DMS79 treated with DMSO at 0.1 percent for 48 hours (cell line): ENCODE results near the gene KCNK1.
A peak's percentile ranks its signal among the peaks of the same experiment; 100 is the strongest.
"Not testable (repeated sequence)": the region's sequence is repeated elsewhere in the genome, so short reads cannot be mapped to it uniquely, and the experiment has no call there.

ENCODE experiments used
- DNase-seq: peaks from one replicate; lab custom pipeline; 2025; lab: John Stamatoyannopoulos, UW

KCNK1 gene

DNA sequence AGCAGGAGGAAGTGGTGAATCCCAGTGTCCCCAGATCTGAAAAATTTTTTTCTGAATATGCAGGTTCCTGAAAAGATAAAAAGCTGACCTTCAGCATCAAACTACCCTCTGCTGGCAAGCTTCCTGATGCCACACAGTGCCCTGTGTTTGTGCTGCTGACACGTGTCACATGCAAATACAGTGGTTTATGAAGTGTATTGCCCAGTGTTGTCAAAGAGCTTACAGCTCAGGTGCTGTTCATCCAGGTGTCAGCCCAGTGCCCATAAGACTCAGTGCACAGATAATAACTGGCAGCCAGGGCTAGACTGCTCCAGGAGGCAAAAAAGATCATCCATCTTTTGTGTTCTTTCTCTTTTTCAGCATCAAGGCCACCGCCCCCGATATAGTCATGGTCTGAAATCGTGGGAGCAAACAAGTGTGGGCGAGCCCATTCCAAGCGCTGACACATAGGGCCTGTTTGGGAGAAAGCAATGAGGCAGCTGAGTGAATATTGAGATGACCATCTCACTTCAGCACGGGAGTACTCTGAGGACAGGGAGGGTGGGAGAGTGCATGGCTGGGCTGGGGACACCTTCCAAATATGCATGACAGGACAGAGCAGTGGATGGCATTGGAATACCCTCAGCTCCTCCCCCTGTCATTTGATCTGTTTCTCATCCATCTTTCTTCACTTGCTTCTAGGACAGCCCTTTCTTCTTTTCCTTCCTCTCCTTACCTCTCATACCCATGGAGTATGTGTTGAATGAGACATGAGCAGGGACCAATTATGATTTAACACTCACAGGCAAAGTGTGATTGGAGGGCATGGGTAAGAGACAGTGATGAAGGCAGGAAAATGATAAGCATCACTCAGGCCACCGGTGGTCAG, 6.4 kb upstream of the KCNK1 start:
- DNase-seq, result no peak

DNA sequence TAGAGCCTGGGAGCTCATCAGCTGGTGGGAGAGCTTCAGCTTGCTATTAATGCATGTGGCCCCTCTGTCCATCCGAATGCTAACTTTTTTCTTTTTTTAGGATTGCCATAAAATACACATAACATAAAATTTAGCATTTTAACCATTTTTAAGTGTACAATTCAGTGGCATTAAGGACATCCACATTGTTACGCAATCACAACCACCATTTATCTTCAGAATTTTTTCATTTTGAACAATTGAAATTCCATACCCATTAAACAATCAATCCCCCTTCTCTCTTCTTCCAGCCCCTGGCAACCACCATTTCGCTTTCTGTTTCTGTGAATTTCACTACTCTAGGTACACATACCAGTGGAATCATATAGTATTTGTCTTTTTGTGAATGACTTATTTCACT, 4.9 kb upstream of the KCNK1 start:
- no peak for DNase-seq

DNA sequence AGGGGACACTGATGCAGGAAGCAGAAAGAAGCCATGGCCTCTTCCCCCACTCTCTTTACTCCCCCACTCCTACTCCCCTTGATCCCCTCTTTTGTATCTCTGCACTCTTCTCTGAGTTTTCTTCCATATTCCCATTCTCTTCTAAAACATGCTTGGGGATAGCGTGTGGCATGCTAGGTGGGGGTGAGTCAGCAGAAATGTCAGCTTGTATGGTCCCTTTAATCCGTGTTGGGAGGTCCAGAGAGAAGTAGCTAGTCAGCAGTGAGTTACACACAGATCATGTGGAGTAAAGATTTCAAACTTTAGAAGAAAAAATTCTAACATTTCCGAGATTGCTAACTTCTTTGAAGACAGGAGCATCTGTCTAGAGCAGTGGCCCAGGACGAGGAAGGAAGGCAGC, 4.0 kb upstream of the KCNK1 start:
- no peak for DNase-seq

DNA sequence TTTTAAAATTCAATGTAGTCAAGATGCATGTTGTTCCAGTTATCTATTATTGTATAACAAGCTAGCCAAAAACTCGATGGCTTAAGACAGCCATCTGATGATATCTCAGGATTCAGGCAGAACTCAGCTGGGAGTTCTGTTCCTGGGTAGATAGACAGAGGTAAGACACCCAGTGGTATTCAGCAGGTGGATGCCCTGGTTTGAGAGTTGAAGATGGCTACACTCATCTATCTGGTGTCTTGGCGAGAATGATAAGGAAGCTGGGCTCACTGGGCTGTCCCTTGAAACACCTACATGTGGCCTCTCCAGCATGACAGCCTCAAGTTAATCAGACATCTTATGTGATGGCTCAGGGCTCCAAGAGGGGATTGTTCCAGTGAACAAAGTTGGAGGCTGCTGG, 3.3 kb upstream of the KCNK1 start:
- DNase-seq, result no peak

DNA sequence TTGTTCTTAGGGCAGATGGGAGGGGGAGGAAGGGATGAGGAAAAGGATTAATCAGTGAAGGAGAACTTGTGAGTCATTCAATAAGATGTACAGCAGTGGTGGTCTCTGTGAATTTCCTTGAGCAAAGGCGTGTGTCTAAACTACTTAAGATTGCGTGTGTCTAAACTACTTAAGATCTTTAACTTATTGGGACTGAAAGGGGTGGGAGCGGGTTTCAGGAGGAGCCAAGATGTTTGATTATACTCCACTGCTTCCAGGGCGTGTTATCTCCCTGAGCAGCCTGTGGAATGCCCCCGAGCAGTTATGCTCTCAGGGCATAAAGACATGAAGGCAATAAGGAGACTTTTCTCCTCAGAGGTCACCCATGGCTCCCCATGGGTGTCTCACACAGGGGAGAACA, 2.5 kb upstream of the KCNK1 start:
- not testable (repeated sequence) for DNase-seq

DNA sequence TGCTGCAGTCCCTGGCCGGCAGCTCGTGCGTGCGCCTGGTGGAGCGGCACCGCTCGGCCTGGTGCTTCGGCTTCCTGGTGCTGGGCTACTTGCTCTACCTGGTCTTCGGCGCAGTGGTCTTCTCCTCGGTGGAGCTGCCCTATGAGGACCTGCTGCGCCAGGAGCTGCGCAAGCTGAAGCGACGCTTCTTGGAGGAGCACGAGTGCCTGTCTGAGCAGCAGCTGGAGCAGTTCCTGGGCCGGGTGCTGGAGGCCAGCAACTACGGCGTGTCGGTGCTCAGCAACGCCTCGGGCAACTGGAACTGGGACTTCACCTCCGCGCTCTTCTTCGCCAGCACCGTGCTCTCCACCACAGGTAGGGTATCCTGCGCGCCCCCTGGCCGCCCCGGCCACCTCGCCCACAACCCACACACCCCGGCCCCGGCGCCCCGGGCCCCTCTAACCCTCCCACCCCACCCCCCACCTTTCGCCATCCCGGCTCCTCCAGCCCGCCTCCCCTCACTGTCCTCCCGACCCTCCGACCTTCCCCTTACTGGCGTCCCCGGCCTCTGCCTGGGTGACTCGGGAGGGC, 352 bp downstream of the KCNK1 start:
- DNase-seq, result peak; percentile 45

DNA sequence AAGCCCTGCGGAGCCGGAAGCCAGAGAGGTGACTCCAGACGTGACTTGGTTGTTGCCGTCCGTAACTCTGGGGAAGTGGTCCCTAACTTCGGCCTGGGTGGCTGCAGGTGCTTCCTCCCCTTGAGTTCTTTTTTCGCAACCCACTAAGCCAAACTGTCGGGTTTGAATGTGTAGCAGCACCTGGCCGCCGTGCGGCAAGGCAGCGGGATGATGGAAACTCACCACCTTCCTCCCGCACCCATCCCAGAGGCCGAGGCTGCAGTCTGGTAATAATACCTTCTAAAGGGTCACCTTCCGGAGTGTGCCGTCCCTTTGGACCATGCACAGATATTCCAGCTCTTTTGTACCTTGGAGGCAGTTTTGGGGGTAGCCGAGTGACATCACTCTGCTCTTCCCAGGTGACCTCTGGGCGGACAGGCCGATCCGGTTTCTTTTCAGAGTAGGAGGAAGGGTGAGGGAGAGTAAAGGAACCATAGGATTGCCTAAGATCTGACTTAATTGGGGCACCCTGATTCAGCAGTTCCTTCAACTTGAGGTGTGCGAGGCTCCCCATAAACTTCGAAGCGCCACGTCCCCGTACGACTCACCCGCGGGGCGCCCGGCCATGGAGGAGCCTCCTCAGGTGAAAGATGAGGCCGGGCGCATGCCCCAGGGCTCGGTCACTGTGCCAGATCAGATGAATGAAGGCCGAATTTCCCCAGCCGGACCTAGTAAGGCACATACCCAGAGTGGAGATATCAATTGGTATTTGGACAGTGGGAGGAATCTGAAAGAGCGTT, 1.0 kb downstream of the KCNK1 start:
- DNase-seq, result peak; percentile 39

DNA sequence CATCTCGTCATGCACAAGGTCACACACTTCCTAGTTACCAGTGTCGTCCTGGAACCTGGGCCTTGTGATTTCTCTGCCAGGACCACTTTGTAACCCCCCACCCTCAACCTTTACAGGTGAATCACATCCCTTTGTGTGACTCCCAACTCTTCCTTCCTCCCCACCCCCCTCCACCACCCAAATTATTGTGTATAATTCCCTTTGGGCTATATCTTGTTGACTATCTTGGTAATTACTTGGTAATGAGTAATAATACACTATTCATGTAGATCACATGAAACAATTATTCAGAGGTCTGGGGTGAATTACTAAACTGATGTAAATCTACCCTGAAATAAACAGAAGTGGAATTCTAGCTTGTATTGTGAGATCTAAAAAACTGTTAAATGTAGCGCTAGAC, 1.7 kb downstream of the KCNK1 start:
- DNase-seq, result no peak

DNA sequence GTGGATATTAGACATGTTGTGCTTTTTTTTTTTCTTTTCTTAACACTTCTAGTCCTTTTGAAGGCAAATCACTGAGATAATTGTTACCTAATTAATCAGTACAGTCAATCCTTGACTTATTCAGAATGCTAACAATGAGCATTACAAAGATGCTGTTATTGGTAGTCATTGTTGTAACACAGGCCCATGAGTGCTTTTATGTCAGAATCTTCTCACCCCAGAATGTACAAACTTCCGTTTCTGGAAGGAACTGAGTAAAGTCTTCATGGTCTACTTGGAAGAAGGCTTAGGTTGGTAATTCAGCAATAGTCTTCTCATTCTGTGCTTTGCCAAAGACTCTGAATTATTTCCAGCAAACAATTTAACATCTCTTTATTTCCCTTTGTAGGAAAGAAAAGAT, 3.1 kb downstream of the KCNK1 start:
- no peak for DNase-seq

DNA sequence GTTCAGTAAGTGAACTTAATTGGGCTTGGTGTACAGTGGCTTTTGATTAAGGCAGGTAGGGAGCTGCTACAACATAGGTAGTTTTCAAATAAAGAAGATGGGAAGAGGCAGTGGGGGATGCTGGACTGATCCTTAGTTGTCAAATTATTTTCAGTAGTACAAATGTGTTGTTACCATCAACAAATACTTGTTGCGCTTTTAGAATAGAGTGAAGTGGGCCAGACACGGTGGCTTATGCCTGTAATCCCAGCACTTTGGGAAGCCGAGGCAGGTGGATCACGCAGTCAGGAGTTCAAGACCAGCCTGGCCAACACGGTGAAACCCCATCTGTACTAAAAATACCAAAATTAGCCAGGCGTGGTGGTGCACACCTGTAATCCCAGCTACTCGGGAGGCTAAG, 5.5 kb downstream of the KCNK1 start:
- not testable (repeated sequence) for DNase-seq

DNA sequence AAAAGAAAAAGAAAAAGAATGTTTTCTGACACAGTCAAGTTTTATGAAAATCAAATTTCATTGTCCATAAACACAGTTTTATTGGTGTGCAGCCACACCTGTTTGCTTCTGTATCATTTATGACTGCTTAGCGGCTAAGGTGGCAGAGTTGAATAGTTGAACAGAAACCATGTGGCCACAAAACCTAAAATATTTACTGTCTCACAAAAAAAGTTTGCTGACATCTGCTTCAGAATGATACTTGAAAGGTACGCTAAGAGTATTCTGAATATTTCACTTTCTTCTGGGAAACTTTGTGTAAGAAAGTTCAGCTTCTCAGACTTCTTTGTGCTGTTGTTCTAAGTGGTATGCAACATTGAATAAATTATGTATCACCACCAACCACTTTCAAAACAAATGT, 6.2 kb downstream of the KCNK1 start:
- DNase-seq, result no peak

DNA sequence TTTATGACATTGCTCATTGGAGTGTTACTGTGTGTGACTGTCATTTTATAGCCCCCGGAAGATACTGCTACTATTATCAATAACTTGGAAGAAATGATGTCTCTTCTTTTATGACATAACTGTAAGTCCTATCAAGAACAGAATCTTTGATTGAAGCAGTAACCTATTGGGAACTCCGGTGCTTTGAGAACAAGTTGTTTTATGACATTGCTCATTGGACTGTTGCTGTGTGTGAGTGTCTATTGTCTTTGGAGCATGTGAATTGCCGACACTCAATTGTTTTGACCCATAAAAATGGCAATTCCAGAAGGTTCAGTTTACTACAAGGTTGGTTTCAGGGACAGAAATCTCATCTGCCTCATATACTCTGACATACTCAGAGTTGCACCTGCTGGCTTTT, 8.0 kb downstream of the KCNK1 start:
- no peak for DNase-seq

DNA sequence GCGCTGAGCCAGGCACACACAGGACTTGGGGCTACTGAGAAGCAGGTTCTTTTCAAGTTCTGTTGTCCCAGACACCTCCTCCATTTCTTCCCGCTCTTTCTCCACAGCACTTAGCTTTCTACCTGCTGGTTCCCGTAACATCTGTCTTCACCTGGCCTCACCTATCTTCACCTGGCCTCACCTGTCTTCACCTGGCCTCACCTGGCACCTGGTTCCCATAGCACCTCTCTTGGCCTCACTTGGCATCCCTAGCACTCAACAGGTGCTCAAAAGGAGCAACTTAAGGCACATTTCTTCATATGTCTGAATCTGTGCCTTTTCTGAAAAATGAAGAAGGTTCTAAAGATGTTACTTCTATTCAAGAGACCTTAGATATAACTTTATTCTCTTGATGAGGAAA, 10.4 kb downstream of the KCNK1 start:
- DNase-seq, result no peak

DNA sequence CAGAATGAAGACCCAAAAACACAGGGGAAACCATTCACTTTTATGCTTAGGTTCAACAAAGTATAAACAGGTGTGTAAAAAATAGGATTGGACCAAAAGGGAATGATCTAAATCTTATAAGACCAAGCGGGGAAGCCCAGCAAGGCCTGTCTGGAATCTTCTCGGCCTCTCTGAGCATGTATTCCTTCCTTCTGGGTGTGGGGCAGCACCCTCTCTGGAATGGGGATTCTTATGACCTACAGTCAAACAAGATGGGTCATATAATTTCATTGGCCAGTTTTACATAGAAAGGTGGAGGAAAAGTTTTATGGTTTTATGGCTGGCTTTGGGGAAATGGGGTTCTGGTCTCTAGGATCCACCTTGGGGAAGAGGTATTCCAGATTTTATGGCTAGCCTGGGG, 11.2 kb downstream of the KCNK1 start:
- DNase-seq, result no peak

DNA sequence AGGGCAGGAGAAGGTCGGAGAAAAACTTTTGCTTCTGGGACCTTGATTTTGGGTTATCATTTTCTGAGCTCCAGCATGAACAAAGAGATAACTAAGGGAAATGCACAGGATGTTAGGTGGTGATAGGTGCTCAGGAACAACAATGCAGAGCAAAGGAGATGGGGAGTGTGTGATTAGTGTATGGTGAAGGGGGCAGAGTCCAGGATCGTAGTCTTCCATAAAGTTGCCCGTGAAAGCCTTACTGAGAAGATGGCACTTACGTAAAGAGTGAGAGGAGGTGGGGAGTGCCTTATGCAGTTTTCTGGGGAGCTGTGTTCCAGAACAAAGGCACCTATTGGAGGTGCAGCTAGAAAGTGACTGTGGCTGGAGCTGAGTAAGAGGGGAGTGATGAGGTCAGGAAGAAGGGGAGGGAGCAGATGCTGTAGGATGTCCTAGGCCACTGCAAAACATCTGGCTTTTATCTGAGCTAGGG, 11.6 kb downstream of the KCNK1 start:
- DNase-seq, result no peak

DNA sequence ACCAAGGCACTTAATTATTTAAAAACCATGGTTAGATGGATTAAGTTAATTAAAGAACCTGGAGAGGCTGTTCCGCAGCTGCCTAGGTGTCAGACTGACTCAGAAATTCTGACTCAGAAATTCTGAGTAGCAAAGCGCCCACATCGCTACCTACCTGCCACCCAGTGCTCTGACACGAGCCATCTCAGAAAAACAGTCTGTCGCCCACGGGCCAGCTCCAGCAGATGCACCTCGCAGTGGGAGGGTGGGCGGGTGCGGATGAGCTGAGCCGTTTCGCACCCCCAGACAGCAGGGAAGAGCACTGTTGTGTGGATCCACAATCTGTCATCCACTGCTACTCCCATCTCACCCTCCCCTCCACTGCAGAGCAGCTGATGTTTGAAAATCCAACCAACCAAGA, 13.5 kb downstream of the KCNK1 start:
- DNase-seq, result no peak

DNA sequence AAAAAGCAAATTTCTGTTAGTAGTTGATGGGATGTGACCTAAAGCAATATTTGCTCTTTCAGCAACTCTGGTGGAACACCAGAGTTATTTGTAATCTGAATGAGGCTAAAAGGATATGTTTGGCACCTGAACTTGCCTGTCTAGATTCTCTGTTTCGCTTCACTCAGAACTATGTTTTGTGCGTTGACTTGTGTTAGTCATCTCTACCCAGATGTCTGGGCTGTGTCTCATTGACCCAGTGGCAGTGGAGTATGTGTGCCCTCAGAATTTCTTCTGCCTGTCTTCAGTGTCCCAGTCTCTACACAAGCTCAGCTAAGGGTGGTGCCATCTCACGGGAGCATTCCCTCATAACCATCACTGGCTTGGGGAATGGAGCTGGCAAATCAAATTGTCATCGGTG, 13.9 kb downstream of the KCNK1 start:
- DNase-seq, result no peak

DNA sequence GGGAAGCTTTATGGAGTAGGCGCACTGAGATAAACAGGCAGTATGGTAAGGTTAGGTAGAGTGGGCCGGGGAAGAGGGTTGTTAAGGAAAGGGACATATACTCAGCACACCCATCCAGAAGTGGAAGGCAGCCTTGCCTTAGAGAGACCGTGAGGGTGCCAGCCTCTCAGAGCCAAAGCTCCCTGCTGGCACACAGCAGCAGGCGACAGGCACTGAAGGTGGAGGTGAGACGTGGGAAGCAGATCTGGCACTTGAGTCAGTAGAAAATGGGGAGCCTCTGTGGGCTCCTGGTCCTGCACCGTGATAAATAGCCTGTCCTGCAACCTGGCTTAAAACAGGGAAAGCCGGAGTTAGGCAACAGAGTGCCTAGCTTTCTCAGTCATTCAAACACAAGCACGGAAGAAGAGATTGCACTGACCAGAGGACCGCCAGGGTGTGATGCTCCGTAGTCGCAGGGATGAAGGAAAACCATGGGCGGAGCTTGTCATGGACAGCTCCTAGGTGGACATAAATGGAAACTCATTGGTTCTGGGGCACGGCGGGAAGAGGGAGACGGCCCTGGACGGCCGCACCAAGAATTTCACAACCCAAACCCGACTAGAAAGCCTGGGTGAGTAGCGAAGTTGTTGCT, 15.5 kb downstream of the KCNK1 start:
- no peak for DNase-seq

DNA sequence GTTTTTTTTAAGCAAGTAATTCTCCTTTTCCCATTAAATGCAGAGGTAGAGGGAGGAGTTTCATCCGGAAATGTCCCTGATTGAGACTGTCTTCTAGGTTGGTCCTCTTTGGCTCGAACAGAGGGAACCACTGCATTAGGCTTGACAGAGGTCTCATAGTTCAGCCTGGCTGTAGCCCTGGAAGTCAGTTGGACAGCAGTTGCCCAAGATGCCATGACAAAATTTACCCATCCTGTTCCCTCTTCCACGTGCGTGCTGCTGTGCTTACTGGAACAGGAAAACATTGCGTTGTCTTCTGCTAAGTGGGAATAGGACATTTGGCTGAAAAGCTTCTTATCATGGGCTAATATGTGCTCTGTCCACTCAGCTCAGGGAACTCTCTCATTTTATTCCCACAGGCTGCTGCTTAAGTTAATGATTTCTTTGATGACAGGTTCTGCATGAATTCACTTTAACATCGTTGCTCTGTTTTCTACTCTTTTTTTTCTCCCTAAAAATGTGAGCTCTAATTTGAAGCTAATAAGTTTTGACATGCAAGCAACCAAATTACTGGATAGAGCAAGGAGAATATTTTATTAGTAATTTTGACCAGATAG, 18.0 kb downstream of the KCNK1 start:
- DNase-seq, result peak; percentile 24

DNA sequence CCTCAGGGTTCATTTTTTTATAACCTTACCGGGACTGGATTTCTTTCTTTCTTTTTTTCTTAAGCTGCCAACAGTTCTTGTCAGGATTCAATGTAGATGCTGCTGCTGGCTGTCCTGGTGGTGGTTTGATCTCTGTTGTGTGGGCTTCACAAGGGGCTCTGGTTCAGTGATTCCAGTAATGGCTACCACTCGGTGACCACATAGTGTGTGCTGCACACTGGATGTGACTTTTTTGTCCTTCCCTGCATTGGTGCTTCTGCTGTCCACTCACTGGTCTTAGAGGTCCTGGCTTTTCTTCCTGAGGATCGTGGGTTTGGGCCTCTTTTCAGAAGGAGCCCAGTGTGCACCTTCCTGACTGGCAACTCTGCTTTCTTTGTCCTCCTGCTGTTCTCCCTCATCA, 18.5 kb downstream of the KCNK1 start:
- no peak for DNase-seq

DNA sequence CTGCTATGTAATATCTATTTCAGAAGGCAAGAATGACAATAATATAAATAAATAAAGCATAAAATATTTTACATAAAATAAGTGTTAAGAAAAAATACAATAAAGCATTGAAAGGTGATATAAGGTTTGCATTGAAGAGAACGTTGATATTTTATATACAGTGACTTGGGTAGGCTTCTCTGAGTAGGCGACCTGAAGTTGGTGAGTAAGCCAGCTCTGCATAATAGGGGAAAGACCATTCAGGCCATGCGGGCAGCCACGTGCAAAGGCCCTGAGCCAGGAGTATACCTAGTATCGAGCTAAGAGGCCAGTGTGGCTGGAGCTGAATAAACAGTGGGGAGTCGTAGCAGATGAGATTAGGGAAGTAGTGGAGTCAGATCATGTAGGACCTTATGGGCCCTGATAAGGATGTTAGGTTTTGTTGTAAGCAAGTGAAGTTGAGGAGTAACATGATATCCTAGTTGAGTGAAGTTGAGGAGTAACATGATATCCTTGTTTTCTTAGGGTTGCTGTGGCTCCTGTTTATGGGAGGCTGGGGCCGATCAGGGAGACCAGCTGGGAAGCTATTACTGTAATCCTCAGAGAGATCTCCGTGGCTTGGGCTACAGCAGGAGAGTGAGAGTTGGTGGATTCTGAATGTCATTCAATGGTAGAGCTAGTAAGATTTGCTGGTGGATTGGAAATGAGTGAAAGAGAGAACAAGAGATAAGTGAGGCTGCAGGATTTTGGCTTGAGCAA, 22.0 kb downstream of the KCNK1 start:
- peak; percentile 86 for DNase-seq
